H9 (cell line): ENCODE results near the gene SLC24A3. TPM values are rescaled to one million over a fixed set of nuclear protein-coding genes. Genes with fewer than 3 reads are reported as not detected.

Source experiments
- DNase-seq: peaks from one replicate; pipeline ENCODE4 v3.0.0-alpha.2; 2017
- H2AFZ ChIP-seq: one replicate; pipeline ENCODE4 v1.6.1; 2013; ENCODE audit warnings: mild to moderate bottlenecking, low read length, control low read depth, moderate library complexity
- H2AK5ac ChIP-seq: 2 replicates; pipeline ENCODE4 v1.6.1; 2013; ENCODE audit warnings: low read length, control low read depth, mixed read lengths; ENCODE audit not compliant: insufficient read length
- H2BK120ac ChIP-seq: one replicate; pipeline ENCODE4 v1.6.1; 2013; ENCODE audit warnings: low read depth, mild to moderate bottlenecking, low read length, control low read depth, inconsistent platforms; ENCODE audit not compliant: poor library complexity, severe bottlenecking
- H2BK12ac ChIP-seq: 2 replicates; pipeline ENCODE4 v1.6.1; 2013; ENCODE audit warnings: low read length, control low read depth, mixed read lengths, low read depth; ENCODE audit not compliant: insufficient read length
- H2BK15ac ChIP-seq: 2 replicates; pipeline ENCODE4 v1.6.1; 2013; ENCODE audit warnings: low read depth, low read length, control low read depth
- H2BK20ac ChIP-seq: one replicate; pipeline ENCODE4 v1.6.1; 2013; ENCODE audit warnings: low read depth, mild to moderate bottlenecking, low read length, control low read depth, inconsistent platforms; ENCODE audit not compliant: poor library complexity, severe bottlenecking
- H2BK5ac ChIP-seq: 2 replicates; pipeline ENCODE4 v1.6.1; 2013; ENCODE audit warnings: low read length, control low read depth, mixed read lengths; ENCODE audit not compliant: insufficient read length
- H3K14ac ChIP-seq: 2 replicates; pipeline ENCODE4 v1.6.1; 2013; ENCODE audit warnings: low read length, control low read depth; ENCODE audit not compliant: insufficient read depth
- H3K18ac ChIP-seq: 2 replicates; pipeline ENCODE4 v1.6.1; 2013; ENCODE audit warnings: low read depth, mild to moderate bottlenecking, mixed read lengths, low read length, control low read depth; ENCODE audit not compliant: insufficient read length
- H3K23ac ChIP-seq: 2 replicates; pipeline ENCODE4 v1.6.1; 2013; ENCODE audit warnings: low read length, control low read depth, mixed read lengths, low read depth; ENCODE audit not compliant: insufficient read length
- H3K23me2 ChIP-seq: 2 replicates; pipeline ENCODE4 v1.6.1; 2013; ENCODE audit warnings: low read depth, mild to moderate bottlenecking, mixed read lengths, low read length, control low read depth; ENCODE audit not compliant: insufficient read length, poor library complexity, severe bottlenecking
- H3K27ac ChIP-seq: 2 replicates; pipeline ENCODE4 v1.5.1; 2013; ENCODE audit warnings: low read length, control low read depth, mixed read lengths, low read depth; ENCODE audit not compliant: insufficient read length
- H3K27me3 ChIP-seq: 2 replicates; pipeline ENCODE4 v1.6.1; 2013; ENCODE audit warnings: low read length, control low read depth, inconsistent platforms; ENCODE audit not compliant: insufficient read depth
- H3K4ac ChIP-seq: 2 replicates; pipeline ENCODE4 v1.6.1; 2013; ENCODE audit warnings: low read depth, mild to moderate bottlenecking, control low read depth, inconsistent platforms, low read length, moderate library complexity
- H3K4me1 ChIP-seq: 2 replicates; pipeline ENCODE4 v1.6.1; 2013; ENCODE audit warnings: low read length, control low read depth, inconsistent platforms; ENCODE audit not compliant: insufficient read depth
- H3K4me2 ChIP-seq: 2 replicates; pipeline ENCODE4 v1.6.1; 2013; ENCODE audit warnings: low read length, control low read depth, mixed read lengths; ENCODE audit not compliant: insufficient read length, insufficient read depth
- H3K56ac ChIP-seq: 2 replicates; pipeline ENCODE4 v1.6.1; 2013; ENCODE audit warnings: low read depth, mild to moderate bottlenecking, mixed read lengths, low read length, control low read depth; ENCODE audit not compliant: insufficient read length
- H3K79me1 ChIP-seq: 2 replicates; pipeline ENCODE4 v1.6.1; 2013; ENCODE audit warnings: low read depth, mild to moderate bottlenecking, moderate library complexity, low read length, control low read depth, inconsistent platforms; ENCODE audit not compliant: insufficient read depth, poor library complexity, severe bottlenecking
- H3K79me2 ChIP-seq: 2 replicates; pipeline ENCODE4 v1.6.1; 2013; ENCODE audit warnings: low read length, control low read depth, inconsistent platforms; ENCODE audit not compliant: insufficient read depth
- H3K9ac ChIP-seq: 2 replicates; pipeline ENCODE4 v1.6.1; 2013; ENCODE audit warnings: low read length, control low read depth, mixed read lengths; ENCODE audit not compliant: insufficient read length; ENCODE audit errors: extremely low read depth
- H3K9me3 ChIP-seq: one replicate; pipeline ENCODE4 v1.6.1; 2013; ENCODE audit warnings: low read depth, low read length, inconsistent platforms; ENCODE audit not compliant: control insufficient read depth
- H3T11ph ChIP-seq: one replicate; pipeline ENCODE4 v1.6.1; 2013; ENCODE audit warnings: mild to moderate bottlenecking, low read length, control low read depth, inconsistent platforms
- H4K20me1 ChIP-seq: one replicate; pipeline ENCODE4 v1.6.1; 2013; ENCODE audit not compliant: control insufficient read depth, insufficient read length, insufficient read depth
- H4K5ac ChIP-seq: 2 replicates; pipeline ENCODE4 v1.6.1; 2013; ENCODE audit warnings: low read depth, mild to moderate bottlenecking, mixed read lengths, low read length, control low read depth; ENCODE audit not compliant: insufficient read length
- H4K8ac ChIP-seq: replicated peaks from 2 replicates; pipeline ENCODE4 v1.6.1; 2013; ENCODE audit warnings: low read length, control low read depth, mixed read lengths, low read depth; ENCODE audit not compliant: insufficient read length
- H4K91ac ChIP-seq: 2 replicates; pipeline ENCODE4 v1.6.1; 2013; ENCODE audit warnings: low read depth, mild to moderate bottlenecking, moderate library complexity, mixed read lengths, low read length, control low read depth; ENCODE audit not compliant: insufficient read length
- H3K27ac Mint-ChIP-seq, 3 experiments: 2 replicates in 2 of 3; 3 replicates in 1 of 3; pipeline ENCODE4 v1.8.0; 2020 to 2021; ENCODE audit warnings: mixed read lengths in 3 of 3, mild to moderate bottlenecking in 1 of 3, moderate library complexity in 1 of 3
- H3K27me3 Mint-ChIP-seq: 2 replicates; pipeline ENCODE4 v1.8.0; 2021; ENCODE audit warnings: low read depth, mild to moderate bottlenecking, moderate library complexity, mixed read lengths
- H3K36me3 Mint-ChIP-seq, 3 experiments: 2 replicates in 2 of 3; 3 replicates in 1 of 3; pipeline ENCODE4 v1.8.0; 2020 to 2021; ENCODE audit warnings: low read depth in 3 of 3, mixed read lengths in 3 of 3; ENCODE audit not compliant: insufficient read depth in 1 of 3
- H3K4me1 Mint-ChIP-seq, 2 experiments: 2 replicates each; pipeline ENCODE4 v1.8.0; 2020; ENCODE audit warnings: mixed read lengths in 2 of 2
- H3K4me3 Mint-ChIP-seq, 2 experiments: 2 replicates in 1 of 2; 3 replicates in 1 of 2; pipeline ENCODE4 v1.8.0; 2020 to 2021; ENCODE audit warnings: mild to moderate bottlenecking in 2 of 2, mixed read lengths in 2 of 2, moderate library complexity in 1 of 2
- H3K9me3 Mint-ChIP-seq, 2 experiments: 2 replicates in 1 of 2; 3 replicates in 1 of 2; pipeline ENCODE4 v1.8.0; 2020; ENCODE audit warnings: mild to moderate bottlenecking in 2 of 2, mixed read lengths in 2 of 2, moderate library complexity in 1 of 2
- CTCF ChIP-seq: fragments of 200-600 bp; sonication (generic); conservative IDR thresholded peaks from 3 replicates; pipeline ENCODE4 v1.8.0; 2021; ENCODE audit warnings: antibody characterized with exemption, mild to moderate bottlenecking
- WGBS: extraction: QIAGEN DNeasy Blood & Tissue Kit; methylation state at CpG from one replicate; pipeline ENCODE4 v1.1.7; 2013; ENCODE audit warnings: missing lambda C conversion rate, low lambda C conversion rate, mixed read lengths; ENCODE audit not compliant: insufficient read length; ENCODE audit errors: extremely low coverage; 5-methylcytosine and 5-hydroxymethylcytosine counted together
- total RNA-seq: library from RNA; stranded (reverse); gene quantifications from 2 replicates; pipeline ENCODE4 v1.2.1, GENCODE V29; 2021

The SLC24A3 gene
- total RNA-seq, 1 experiment from 2014 or later = 0.83 TPM

- Histone ChIP-seq H3K23ac (no peak overlapping the region), H2AK5ac (no peak overlapping the region), H2BK12ac (no peak overlapping the region), H3K4me2 (peak overlapping the region; percentile 74), H2BK120ac (no peak overlapping the region), H2BK15ac (no peak overlapping the region), H3K9me3 (no peaks in the 10 kb centered on the region), H3K18ac (no peak overlapping the region), H4K20me1 (no peaks in the 10 kb centered on the region), H3T11ph (no peak overlapping the region), H2BK20ac (no peak overlapping the region), H4K5ac (no peak overlapping the region), H3K79me2 (no peaks in the 10 kb centered on the region), H2BK5ac (no peak overlapping the region), H3K14ac (peak overlapping the region; percentile 24; the same call in 1 of the 2 replicates), H3K9ac (no peak overlapping the region), H3K4ac (no peak overlapping the region), H3K56ac (no peak overlapping the region), H3K27ac (no peak overlapping the region), H4K91ac (no peak overlapping the region), H3K27me3 (peaks cover 10% of the 10 kb centered on the region; the same call in 1 of the 2 replicates), H3K4me1 (peaks cover 11% of the 10 kb centered on the region), H4K8ac (no peak overlapping the region), H3K23me2 (peaks cover 13% of the 10 kb centered on the region), H3K79me1 (no peaks in the 10 kb centered on the region), H2AFZ (no peak overlapping the region)
- Mint-ChIP-seq H3K27me3 (peaks cover 65% of the 10 kb centered on the region), H3K9me3 (0 out of 5 replicates have a peak, but pooled peaks cover 0 to 3% of the 10 kb centered on the region in 2 experiments), H3K36me3 (no peaks in the 10 kb centered on the region; a peak in 1 of 7 replicates), H3K4me1 (peaks cover 28 to 34% of the 10 kb centered on the region in 2 experiments), H3K4me3 (peak overlapping the region; percentile 55 to 79), H3K27ac (no peak overlapping the region; a peak in 1 of 7 replicates)
- peak; percentile 54; the same call in 2 of the 3 replicates for TF ChIP-seq CTCF
- WGBS = no CpG with 5 or more reads among the region's 58 CpGs
- DNase-seq = peak; percentile 75
Observed at GRCh38 chr20:19212821-19213502, 520 bp downstream of the SLC24A3 start.
